Measurements from ENCODE around the gene PTGR3.

Gene PTGR3

GRCh38 chr18:75207310-75208154 is 1.4 kb downstream of the PTGR3 start:
- H3F3A ChIP-seq (ENCODE audit: insufficient read depth, low read length) = no peaks in the 10 kb centered on the region; the same call in 1 of the 2 replicates
- H3K36me3 ChIP-seq (ENCODE audit: insufficient read depth, low read length) = no peaks in the 10 kb centered on the region
- 0 out of 2 replicates have a peak, but pooled peaks cover 5% of the 10 kb centered on the region for H3K27me3 ChIP-seq (ENCODE audit: insufficient read depth, low read length)
- H3K27ac ChIP-seq (ENCODE audit: low read depth, low read length, poor library complexity, severe bottlenecking) = no peak overlapping the region
- peak overlapping the region; percentile 94 for H3K4me2 ChIP-seq (ENCODE audit: low read length)
- no peaks in the 10 kb centered on the region for H4K20me1 ChIP-seq (ENCODE audit: insufficient read depth, low read length)
- peak overlapping the region; percentile 79; the same call in 1 of the 2 replicates for H3K9ac ChIP-seq (ENCODE audit: low read length)
- H3K79me2 ChIP-seq (ENCODE audit: insufficient read depth, low read length) = no peaks in the 10 kb centered on the region
- peak overlapping the region; percentile 94 for H3K4me3 ChIP-seq (ENCODE audit: low read depth, low read length, poor library complexity, severe bottlenecking)
- TF ChIP-seq, protein P1, sequence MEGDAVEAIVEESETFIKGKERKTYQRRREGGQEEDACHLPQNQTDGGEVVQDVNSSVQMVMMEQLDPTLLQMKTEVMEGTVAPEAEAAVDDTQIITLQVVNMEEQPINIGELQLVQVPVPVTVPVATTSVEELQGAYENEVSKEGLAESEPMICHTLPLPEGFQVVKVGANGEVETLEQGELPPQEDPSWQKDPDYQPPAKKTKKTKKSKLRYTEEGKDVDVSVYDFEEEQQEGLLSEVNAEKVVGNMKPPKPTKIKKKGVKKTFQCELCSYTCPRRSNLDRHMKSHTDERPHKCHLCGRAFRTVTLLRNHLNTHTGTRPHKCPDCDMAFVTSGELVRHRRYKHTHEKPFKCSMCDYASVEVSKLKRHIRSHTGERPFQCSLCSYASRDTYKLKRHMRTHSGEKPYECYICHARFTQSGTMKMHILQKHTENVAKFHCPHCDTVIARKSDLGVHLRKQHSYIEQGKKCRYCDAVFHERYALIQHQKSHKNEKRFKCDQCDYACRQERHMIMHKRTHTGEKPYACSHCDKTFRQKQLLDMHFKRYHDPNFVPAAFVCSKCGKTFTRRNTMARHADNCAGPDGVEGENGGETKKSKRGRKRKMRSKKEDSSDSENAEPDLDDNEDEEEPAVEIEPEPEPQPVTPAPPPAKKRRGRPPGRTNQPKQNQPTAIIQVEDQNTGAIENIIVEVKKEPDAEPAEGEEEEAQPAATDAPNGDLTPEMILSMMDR (IDR thresholded peaks at IDR 0.05; ENCODE audit: low read length) = no peak
- no peak for TF ChIP-seq EZH2 (IDR thresholded peaks at IDR 0.05; ENCODE audit: borderline replicate concordance, low read length)
- no peak overlapping the region for H2AFZ ChIP-seq (ENCODE audit: low read length)
- H3K9me3 ChIP-seq (ENCODE audit: low read length) = no peaks in the 10 kb centered on the region
- no peaks in the 10 kb centered on the region for H3K9me2 ChIP-seq (ENCODE audit: low read depth, low read length)
- peaks cover 23% of the 10 kb centered on the region for H3K4me1 ChIP-seq (ENCODE audit: insufficient read depth, low read length, severe bottlenecking)

GRCh38 chr18:75206452-75207309 is 2.3 kb downstream of the PTGR3 start:
- H3K27me3 ChIP-seq (ENCODE audit: insufficient read depth, low read length) = 0 out of 2 replicates have a peak, but pooled peaks cover 5% of the 10 kb centered on the region

GRCh38 chr18:75205514-75206132 is 3.3 kb downstream of the PTGR3 start:
- Histone ChIP-seq H3K4me2 (ENCODE audit: low read length) (no peak overlapping the region), H3K9me3 (ENCODE audit: low read length) (no peaks in the 10 kb centered on the region), H3K27me3 (ENCODE audit: insufficient read depth, low read length) (0 out of 2 replicates have a peak, but pooled peaks cover 5% of the 10 kb centered on the region), H3K27ac (ENCODE audit: low read depth, low read length, poor library complexity, severe bottlenecking) (no peak overlapping the region), H2AFZ (ENCODE audit: low read length) (no peak overlapping the region), H3K9ac (ENCODE audit: low read length) (no peak overlapping the region), H3K36me3 (ENCODE audit: insufficient read depth, low read length) (no peaks in the 10 kb centered on the region), H3K9me2 (ENCODE audit: low read depth, low read length) (no peaks in the 10 kb centered on the region), H4K20me1 (ENCODE audit: insufficient read depth, low read length) (no peaks in the 10 kb centered on the region), H3K4me3 (ENCODE audit: low read depth, low read length, poor library complexity, severe bottlenecking) (no peak overlapping the region), H3K4me1 (ENCODE audit: insufficient read depth, low read length, severe bottlenecking) (peaks cover 22% of the 10 kb centered on the region), H3F3A (ENCODE audit: insufficient read depth, low read length) (no peaks in the 10 kb centered on the region; the same call in 1 of the 2 replicates), H3K79me2 (ENCODE audit: insufficient read depth, low read length) (no peaks in the 10 kb centered on the region)
- TF ChIP-seq, protein P1 (IDR thresholded peaks at IDR 0.05; ENCODE audit: low read length) = no peak
- no peak for TF ChIP-seq EZH2 (IDR thresholded peaks at IDR 0.05; ENCODE audit: borderline replicate concordance, low read length)

More at GRCh38 chr18:75206452-75207309, 2.3 kb downstream of the PTGR3 start:
- Histone ChIP-seq H3K9me3 (ENCODE audit: low read length) (no peaks in the 10 kb centered on the region), H3K4me3 (ENCODE audit: low read depth, low read length, poor library complexity, severe bottlenecking) (no peak overlapping the region), H3K4me2 (ENCODE audit: low read length) (no peak overlapping the region), H3K79me2 (ENCODE audit: insufficient read depth, low read length) (no peaks in the 10 kb centered on the region), H3K27ac (ENCODE audit: low read depth, low read length, poor library complexity, severe bottlenecking) (no peak overlapping the region), H3K4me1 (ENCODE audit: insufficient read depth, low read length, severe bottlenecking) (peaks cover 23% of the 10 kb centered on the region), H3K36me3 (ENCODE audit: insufficient read depth, low read length) (no peaks in the 10 kb centered on the region), H3K9ac (ENCODE audit: low read length) (no peak overlapping the region), H3F3A (ENCODE audit: insufficient read depth, low read length) (no peaks in the 10 kb centered on the region; the same call in 1 of the 2 replicates), H3K9me2 (ENCODE audit: low read depth, low read length) (no peaks in the 10 kb centered on the region), H4K20me1 (ENCODE audit: insufficient read depth, low read length) (no peaks in the 10 kb centered on the region), H2AFZ (ENCODE audit: low read length) (no peak overlapping the region)
- TF ChIP-seq EZH2 (IDR thresholded peaks at IDR 0.05; ENCODE audit: borderline replicate concordance, low read length) = no peak
- TF ChIP-seq, protein P1 (IDR thresholded peaks at IDR 0.05; ENCODE audit: low read length) = no peak

Measured in OCI-LY1 (cell line).